Endothelial cell of umbilical vein (primary cell): ENCODE data around the gene HNRNPA2B1. TPM values are rescaled to one million over a fixed set of nuclear protein-coding genes. Genes with fewer than 3 reads are reported as not detected.

Source experiments
- BruUV-seq: library from RNA; stranded (reverse); fragments of 400-500 nt; replicated peaks from 2 replicates; lab custom pipeline; 2021; lab: Mats Ljungman, UMichigan
- CTCF ChIA-PET: fragments of 300-600, 350-600 bp; sonication (Branson Sonifier 250); formaldehyde crosslinking; loops from one replicate; lab custom pipeline; 2021; ENCODE audit warnings: antibody characterized with exemption, inconsistent platforms; lab: Charles Lee
- POLR2A ChIA-PET: fragments of 300-600, 350-600 bp; sonication (Branson Sonifier 250); formaldehyde crosslinking; loops from one replicate; lab custom pipeline; 2021; ENCODE audit warnings: antibody characterized with exemption, inconsistent platforms; lab: Charles Lee
- DNase-seq: peaks from one replicate; pipeline ENCODE4 v3.0.0-alpha.2; 2011; ENCODE audit warnings: low read depth, low spot score
- FAIRE-seq: peaks from 2 replicates; lab custom pipeline; 2011; peaks lifted over from hg19 to GRCh38; lab: Jason Lieb, UNC
- H2AFZ ChIP-seq: 2 replicates; pipeline ENCODE4 v1.6.0; 2012; ENCODE audit warnings: low read depth, low read length, control low read depth, inconsistent platforms
- H3K27ac ChIP-seq: 2 replicates; pipeline ENCODE4 v1.5.1; 2011; ENCODE audit warnings: low read depth, mild to moderate bottlenecking, control low read depth, low read length, moderate library complexity; ENCODE audit not compliant: insufficient read depth
- H3K27me3 ChIP-seq, 2 experiments: 2 replicates each; pipeline versions ENCODE4 v1.6.0 to v1.6.1; 2011; ENCODE audit warnings: low read length in 2 of 2, mixed read lengths in 1 of 2; ENCODE audit not compliant: control insufficient read depth in 2 of 2, insufficient read depth in 2 of 2
- H3K36me3 ChIP-seq, 2 experiments: 2 replicates in 1 of 2; 3 replicates in 1 of 2; pipeline ENCODE4 v1.5.1; 2011; ENCODE audit warnings: low read length in 2 of 2, mild to moderate bottlenecking in 1 of 2, moderate library complexity in 1 of 2; ENCODE audit not compliant: control insufficient read depth in 2 of 2, insufficient read depth in 2 of 2; ENCODE audit errors: extremely low read depth in 1 of 2
- H3K4me1 ChIP-seq: 3 replicates; pipeline ENCODE4 v1.5.1; 2011; ENCODE audit warnings: mild to moderate bottlenecking, low read length; ENCODE audit not compliant: control insufficient read depth, insufficient read depth; ENCODE audit errors: extremely low read depth
- H3K4me2 ChIP-seq: 2 replicates; pipeline ENCODE4 v1.6.1; 2011; ENCODE audit warnings: low read length, control low read depth, mixed read lengths; ENCODE audit not compliant: insufficient read depth
- H3K4me3 ChIP-seq, 3 experiments: fragments of 200-600 bp in 1 of 3; sonication (generic), shearing (Covaris generic) in 1 of 3; replicated peaks in 1 of 3; 2 replicates each; pipeline ENCODE4 v1.5.1; 2011 to 2016; ENCODE audit warnings: control low read depth in 3 of 3, low read length in 3 of 3, mild to moderate bottlenecking in 2 of 3, inconsistent platforms in 1 of 3, low read depth in 1 of 3, moderate library complexity in 1 of 3; ENCODE audit not compliant: insufficient read depth in 1 of 3
- H3K79me2 ChIP-seq: 2 replicates; pipeline ENCODE4 v1.6.0; 2012; ENCODE audit warnings: low read length, inconsistent platforms; ENCODE audit not compliant: control insufficient read depth, insufficient read depth
- H3K9ac ChIP-seq: replicated peaks from 2 replicates; pipeline ENCODE3; 2011; ENCODE audit warnings: low read length, control low read depth; ENCODE audit not compliant: insufficient read depth; ENCODE audit errors: extremely low read depth
- H3K9me1 ChIP-seq: replicated peaks from 3 replicates; pipeline ENCODE4 v1.6.0; 2011; ENCODE audit warnings: mild to moderate bottlenecking, low read length; ENCODE audit not compliant: control insufficient read depth, insufficient read depth; ENCODE audit errors: extremely low read depth
- H3K9me3 ChIP-seq: replicated peaks from 2 replicates; pipeline ENCODE4 v1.5.1; 2012; ENCODE audit warnings: low read length, inconsistent platforms; ENCODE audit not compliant: control insufficient read depth, insufficient read depth
- H4K20me1 ChIP-seq: replicated peaks from 2 replicates; pipeline ENCODE3; 2011; ENCODE audit warnings: mild to moderate bottlenecking, low read length; ENCODE audit not compliant: control insufficient read depth, insufficient read depth; ENCODE audit errors: extremely low read depth
- CTCF ChIP-seq, 2 donors: IDR thresholded peaks; 1 replicate in 1 of 2; 2 replicates in 1 of 2; pipeline ENCODE4 v1.5.1; 2011; ENCODE audit warnings: low read length in 2 of 2, mild to moderate bottlenecking in 2 of 2, moderate library complexity in 2 of 2, control low read depth in 1 of 2, inconsistent platforms in 1 of 2, low read depth in 1 of 2; ENCODE audit not compliant: insufficient read depth in 1 of 2; ENCODE audit errors: extremely low read depth in 1 of 2
- EZH2 ChIP-seq: IDR thresholded peaks from 2 replicates; pipeline ENCODE4 v1.6.1; 2012; ENCODE audit warnings: borderline replicate concordance, low read depth, mild to moderate bottlenecking, moderate library complexity, low read length, inconsistent platforms; ENCODE audit not compliant: severe bottlenecking
- FOS ChIP-seq: IDR thresholded peaks from 2 replicates; pipeline ENCODE4 v1.6.1; 2011; ENCODE audit warnings: mild to moderate bottlenecking, low read length, moderate library complexity, borderline replicate concordance; ENCODE audit not compliant: insufficient read depth
- GATA2 ChIP-seq: IDR thresholded peaks from 2 replicates; pipeline ENCODE4 v1.7.0; 2011; ENCODE audit warnings: low read depth, mild to moderate bottlenecking, moderate library complexity, mixed read lengths, low read length; ENCODE audit not compliant: insufficient read length, insufficient read depth
- JUN ChIP-seq: IDR thresholded peaks from 2 replicates; pipeline ENCODE4 v1.6.1; 2011; ENCODE audit warnings: borderline replicate concordance, low read depth; ENCODE audit not compliant: insufficient read length, insufficient read depth
- MAX ChIP-seq: IDR thresholded peaks from 2 replicates; pipeline ENCODE4 v1.6.1; 2011; ENCODE audit not compliant: insufficient read depth, insufficient read length
- MYC ChIP-seq: IDR thresholded peaks from one replicate; pipeline ENCODE4 v1.6.1; 2011; ENCODE audit warnings: mild to moderate bottlenecking, low read depth, low read length
- POLR2A ChIP-seq: IDR thresholded peaks from 2 replicates; pipeline ENCODE4 v1.6.1; 2012; ENCODE audit warnings: low read depth, mild to moderate bottlenecking, control low read depth, low read length
- POLR2AphosphoS5 ChIP-seq: IDR thresholded peaks from 2 replicates; pipeline ENCODE4 v1.6.1; 2012; ENCODE audit warnings: low read depth, mild to moderate bottlenecking, control low read depth, low read length, moderate library complexity; ENCODE audit not compliant: insufficient read depth
- dilution Hi-C: fragments of 300-500 bp; cut with MboI; formaldehyde crosslinking; loops from one replicate; pipeline ENCODE4 v1.15.0; 2019; ENCODE audit warnings: low sequenced_read_pairs; ENCODE audit not compliant: extremely low pct_ligation_motif_present
- intact Hi-C: fragments of 100-400 bp; cut with micrococcal nuclease; formaldehyde crosslinking; loops from one replicate; pipeline ENCODE4 v1.10.0; 2022
- polyA plus RNA-seq, 4 experiments: library from polyadenylated mRNA; depleted of rRNA in 3 of 4; stranded (reverse) in 3 of 4; unstranded in 1 of 4; fragments of >200 nt; gene quantifications; 2 replicates each; pipeline versions ENCODE4 v1.2.1 to v1.2.3, GENCODE V29; 2011 to 2012; ENCODE audit warnings: missing spikeins in 1 of 4
- total RNA-seq: library from RNA; stranded (reverse); gene quantifications from 2 replicates; pipeline ENCODE4 v1.2.3, GENCODE V29; 2021

HNRNPA2B1 gene
- total and polyA plus RNA-seq, 2 donors (not counting 3 experiments of a cell fraction or from before 2014, with no cell fraction given): 198 to 703 TPM

GRCh38 chr7:26250239-26250638, 49.7 kb upstream of the HNRNPA2B1 start:
- H4K20me1 ChIP-seq: no peaks in the 10 kb centered on the region
- DNase-seq (no peak), FAIRE-seq (no peak)
- no peaks in the 10 kb centered on the region for H3K36me3 ChIP-seq
- H3K27ac ChIP-seq: no peak overlapping the region
- no TSS peak for BruUV-seq
- H3K9me1 ChIP-seq: no peaks in the 10 kb centered on the region
- no peak overlapping the region for H2AFZ ChIP-seq
- no peak for TF ChIP-seq POLR2AphosphoS5
- TF ChIP-seq GATA2: no peak
- TF ChIP-seq MAX: no peak
- no peak for TF ChIP-seq EZH2
- TF ChIP-seq CTCF (IDR thresholded peaks at IDR 0.05; ENCODE audit: extremely low read depth in 1 of 2, insufficient read depth in 1 of 2, low read depth in 1 of 2, low read length in 2 of 2): no peak
- no peak for TF ChIP-seq POLR2A
- TF ChIP-seq FOS: no peak
- no peak for TF ChIP-seq JUN
- no peak for TF ChIP-seq MYC
- POLR2A ChIA-PET: no interaction called here
- no peaks in the 10 kb centered on the region for H3K27me3 ChIP-seq
- no peak overlapping the region for H3K4me2 ChIP-seq
- no peaks in the 10 kb centered on the region for H3K9me3 ChIP-seq
- no peaks in the 10 kb centered on the region for H3K79me2 ChIP-seq
- intact Hi-C loops: no loop called here
- dilution Hi-C loops: no loop called here
- CTCF ChIA-PET: no interaction called here
- no peaks in the 10 kb centered on the region for H3K4me1 ChIP-seq
- no peak overlapping the region for H3K4me3 ChIP-seq
- H3K9ac ChIP-seq: no peak overlapping the region
